GM21367 (cell line): Measurements from ENCODE around the gene ANKRD13B.

Source experiments
- ATAC-seq: cut with Tn5 transposase; IDR thresholded peaks from one replicate; pipeline ENCODE4 v1.9.1; 2021; ENCODE audit not compliant: unreplicated experiment

ANKRD13B gene

DNA sequence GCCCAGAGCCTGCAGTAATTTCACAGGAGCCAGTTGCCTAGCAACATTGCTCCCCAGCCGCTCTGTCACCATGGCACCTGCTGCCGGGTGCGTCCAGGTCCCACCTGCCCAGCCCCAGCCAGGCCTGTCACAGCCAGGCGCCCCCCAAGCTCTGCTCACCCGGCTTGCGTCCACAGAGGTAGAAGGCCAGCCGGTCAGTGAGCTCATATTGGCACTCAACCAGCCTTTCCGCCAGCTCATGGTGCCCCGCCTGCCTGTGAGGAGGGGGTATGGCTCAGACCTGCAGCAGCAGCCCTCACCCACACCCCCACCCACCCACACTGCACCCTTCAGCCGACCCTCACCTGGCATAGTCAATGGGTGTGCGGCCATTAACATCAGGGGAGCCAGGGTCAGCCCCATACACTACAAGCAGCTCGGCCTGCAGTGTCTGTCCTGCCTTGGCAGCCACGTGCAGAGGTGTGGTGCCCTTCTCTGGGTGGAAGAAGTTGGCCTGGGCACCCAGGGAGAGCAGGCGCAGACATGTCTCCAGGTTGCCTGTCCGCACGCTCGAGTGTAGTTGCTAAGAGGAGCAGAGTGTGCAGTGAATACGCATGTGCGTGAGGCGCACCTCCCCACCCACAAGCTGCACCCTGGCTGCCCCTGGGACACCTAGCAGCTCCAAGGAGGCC, 11.2 kb upstream of the ANKRD13B start:
- ATAC-seq: no peak

GRCh38 chr17:29582254-29582765, 10.6 kb upstream of the ANKRD13B start:
- no peak for ATAC-seq

GRCh38 chr17:29582772-29583171, 10.2 kb upstream of the ANKRD13B start:
- ATAC-seq: no peak

DNA sequence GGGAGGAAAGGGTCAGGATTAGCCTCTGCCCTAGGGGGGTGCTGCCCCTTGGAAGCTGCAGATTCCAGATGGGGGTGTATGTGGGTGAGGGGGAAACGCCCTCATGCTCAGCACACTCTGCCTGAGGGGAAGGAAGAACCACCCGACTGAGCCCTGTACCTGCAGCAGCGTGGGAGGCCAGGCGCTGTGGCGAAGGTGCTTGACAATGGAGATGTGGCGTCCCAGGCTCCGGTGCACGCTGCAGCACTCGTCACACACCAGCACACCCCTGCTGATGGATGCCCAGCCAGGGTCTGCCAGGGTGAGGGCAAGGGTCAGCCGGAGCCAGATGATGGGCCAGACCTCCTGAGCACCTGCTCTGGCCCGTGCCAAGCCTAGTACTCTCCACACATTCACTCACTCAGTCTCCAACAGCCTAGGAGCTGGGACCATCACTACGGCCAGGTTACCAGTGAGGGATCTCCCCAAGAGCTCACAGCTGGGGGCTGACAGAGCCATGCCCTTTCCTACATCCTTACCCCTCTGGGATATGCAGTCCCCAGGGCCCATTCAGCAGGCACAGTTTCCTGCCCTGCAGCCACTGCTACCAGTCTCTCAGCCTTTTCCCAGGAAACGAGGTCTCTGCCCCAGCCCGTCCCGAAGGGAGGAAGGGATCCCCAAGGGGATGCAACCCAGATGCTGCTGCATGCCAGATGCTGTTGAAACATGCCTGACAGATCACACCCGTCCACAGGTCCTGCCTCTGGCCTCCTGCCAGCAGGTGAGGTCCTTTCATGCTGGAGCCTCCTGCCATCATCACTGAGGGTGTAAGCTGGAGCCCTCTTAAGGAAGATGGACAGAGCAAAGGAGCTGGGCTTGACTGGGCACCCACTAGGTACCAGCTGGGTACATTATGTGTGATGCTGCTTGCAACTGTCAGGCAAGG, 9.3 kb upstream of the ANKRD13B start:
- ATAC-seq: no peak

DNA sequence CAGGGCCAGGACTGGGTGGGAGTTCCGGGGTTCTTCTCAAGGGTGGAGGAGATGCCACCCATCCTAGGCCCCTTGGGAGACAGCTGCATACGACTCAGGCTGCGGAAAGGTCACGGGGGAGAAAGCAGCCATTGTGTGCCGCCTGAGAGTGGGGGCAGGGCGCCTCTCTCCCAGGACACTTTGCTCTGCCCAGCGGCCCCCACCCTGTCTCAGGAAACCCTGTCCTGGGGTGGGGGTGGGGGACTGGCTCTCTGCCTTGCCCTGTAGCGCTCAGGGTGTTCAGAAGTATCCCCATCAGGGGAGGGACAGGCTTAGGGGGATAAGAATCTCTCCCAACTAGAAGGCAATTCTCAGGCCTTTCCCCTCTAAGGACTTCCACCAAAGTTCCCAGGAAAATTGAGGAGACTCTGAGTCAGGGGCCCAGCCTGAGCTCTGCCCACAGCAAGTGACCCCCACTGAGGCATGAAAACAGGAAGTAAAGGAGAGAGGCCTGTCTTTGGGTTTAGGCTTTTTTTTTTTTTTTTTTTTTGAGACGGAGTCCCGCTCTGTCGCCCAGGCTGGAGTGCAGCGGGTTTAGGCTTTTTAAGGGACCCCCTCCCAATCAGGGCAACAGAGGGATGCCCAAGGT, 8.4 kb upstream of the ANKRD13B start:
- no peak for ATAC-seq

DNA sequence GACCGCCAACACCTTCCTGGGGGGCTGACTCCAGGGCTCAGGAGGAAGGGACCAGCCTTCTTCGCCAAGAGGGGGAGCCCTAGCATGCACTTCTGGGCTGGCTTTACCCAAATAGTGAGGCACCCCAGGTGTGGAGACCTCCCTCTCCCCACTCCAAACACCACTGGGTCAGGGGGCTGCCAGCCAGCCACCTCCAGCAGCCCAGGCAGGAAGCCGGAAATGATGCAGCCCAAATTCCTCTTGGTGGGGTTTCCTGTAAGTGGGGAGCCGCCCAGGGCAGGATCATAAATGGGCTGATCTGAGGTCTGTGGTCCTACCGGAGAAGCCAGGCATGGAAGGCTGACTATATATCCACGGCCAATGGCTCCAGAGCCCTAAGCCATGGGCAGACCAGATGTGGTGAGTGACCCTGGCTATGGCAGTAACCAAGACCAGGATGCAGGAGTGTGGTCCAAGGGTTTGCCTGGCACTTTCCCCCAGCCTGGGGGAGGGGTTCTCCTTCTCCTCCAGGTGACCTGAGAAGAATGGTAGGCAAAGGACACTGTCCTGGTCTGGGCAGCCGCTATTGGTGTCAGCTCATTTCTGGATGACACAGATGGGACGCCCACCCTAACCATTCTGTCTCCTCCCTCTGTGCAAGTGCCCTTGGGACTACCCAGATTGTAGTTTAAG, 7.7 kb upstream of the ANKRD13B start:
- no peak for ATAC-seq

DNA sequence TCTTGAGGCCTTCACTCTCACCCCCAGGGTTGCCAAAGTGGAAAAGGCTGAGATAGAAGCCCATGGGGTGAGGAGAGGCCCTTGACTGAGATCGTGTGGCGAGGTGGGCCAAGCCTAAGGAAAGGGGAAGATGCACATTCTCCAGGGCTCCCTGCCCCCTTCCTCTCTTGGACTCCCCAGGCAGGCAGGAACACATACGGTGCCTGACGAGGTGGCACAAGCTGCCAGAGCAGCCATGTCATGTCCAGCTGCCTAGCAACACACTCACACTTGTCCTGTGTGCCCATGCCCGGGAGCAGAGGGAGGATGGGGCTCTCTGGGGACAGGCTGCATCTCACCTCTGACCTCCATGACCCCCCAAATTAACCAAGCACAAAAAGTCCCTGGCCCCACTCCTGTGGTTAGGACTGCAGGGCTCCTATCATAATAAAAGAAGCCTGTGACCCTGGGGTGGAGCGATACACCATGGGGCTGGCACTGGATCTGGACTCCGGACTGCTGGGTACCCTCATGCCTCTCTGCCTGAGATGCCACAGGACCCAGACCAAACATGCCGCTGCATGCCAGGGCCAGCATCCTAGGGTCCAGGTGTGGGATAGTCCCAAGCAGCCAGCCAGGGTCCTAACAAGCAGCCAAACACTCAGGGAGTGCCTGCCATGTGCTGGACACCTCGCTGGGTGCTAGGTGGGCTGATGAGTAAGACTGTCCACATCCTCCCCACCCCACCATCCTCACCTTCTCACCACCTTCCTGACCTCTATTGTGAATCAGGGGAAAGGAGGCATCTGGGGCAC, 6.1 kb upstream of the ANKRD13B start:
- no peak for ATAC-seq

DNA sequence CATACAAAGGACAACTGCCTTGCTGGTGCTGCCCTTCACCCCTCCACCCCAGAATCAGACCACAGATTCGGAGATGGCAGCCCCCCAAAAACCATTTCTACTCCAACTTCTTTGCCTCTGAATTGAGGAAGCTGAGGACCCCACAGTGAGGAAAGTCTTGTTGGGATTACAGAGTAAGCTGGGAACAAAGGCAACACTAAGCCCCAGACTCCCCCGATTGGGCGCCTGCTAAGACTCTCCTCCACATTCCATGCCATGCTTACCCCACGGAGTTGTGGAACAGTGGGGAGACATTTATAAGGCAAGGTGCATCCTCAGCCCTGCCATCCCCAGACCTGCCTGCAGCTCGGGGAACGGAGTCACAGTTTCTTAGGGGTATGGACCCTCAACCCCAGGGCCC, 5.3 kb upstream of the ANKRD13B start:
- ATAC-seq: no peak

DNA sequence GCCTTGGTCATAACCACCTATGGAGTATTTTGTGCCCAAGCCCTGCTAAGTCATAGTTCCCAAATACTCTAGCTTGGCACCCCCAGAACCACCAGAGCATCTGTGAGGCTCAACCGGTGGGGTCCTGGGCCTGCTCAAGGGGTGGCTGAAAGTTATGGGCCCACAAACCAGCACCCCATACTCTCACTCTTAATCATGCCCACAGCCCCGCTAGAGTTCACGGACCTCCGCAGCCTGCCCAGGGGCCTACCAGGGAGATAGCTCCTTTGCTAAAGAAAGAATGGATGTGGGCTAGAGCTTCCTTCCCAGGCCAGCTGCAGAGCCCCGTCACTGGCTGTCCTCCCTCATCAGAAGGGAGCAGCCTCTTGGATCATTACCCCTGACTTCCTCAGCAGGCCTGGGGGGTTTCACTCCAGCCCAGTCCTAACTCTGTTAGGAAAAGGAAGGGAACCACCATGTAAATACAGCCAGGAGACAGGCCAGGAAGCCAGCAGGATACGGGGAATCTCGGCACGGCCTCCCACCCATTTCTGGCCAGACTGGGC, 4.8 kb upstream of the ANKRD13B start:
- ATAC-seq: no peak

- peak; percentile 7 for ATAC-seq
Observed at GRCh38 chr17:29588562-29589411, 4.1 kb upstream of the ANKRD13B start.

- peak; percentile 50 for ATAC-seq
Observed at GRCh38 chr17:29589524-29590410, 3.2 kb upstream of the ANKRD13B start, which contains the start of gene GIT1. GIT1 (minus strand) TSS chr17:29589648; CDS start chr17:29589378, 270 bp downstream.

DNA sequence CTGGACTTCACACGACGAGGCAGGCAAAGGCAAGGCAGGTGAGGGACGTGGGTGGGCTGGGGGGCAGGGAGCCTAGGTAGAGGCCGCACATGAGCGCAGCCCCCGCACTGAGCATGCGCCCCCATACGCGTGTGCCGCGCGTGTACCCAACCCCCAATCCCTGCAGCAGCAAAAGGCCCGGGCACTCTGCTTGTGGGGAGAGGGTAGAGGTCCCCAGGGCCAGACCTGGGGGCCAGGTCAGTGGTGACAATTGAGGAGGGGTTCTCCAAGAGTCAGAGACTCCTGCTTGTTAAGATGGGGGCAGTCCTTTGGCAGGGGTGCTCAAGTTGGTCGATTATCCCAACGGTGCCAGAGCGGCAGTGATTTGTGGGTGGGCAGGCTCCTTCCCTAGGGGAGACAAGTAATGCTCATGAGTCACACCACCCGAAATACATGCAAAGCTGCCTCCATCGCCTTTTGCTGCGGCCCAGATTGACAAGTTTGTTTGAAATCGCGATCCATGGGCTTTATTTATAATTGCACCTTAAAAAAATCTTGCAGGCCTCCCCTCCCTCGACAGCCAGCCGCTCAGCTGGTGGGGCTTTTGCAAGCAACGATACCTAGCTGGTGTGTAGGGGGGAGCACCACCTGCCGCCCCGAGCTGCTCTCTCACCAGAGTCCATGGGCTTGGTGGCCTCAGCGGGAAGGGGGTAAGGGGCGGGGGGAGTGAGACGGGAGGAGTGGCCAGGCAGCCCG, 2.4 kb upstream of the ANKRD13B start:
- no peak for ATAC-seq

DNA sequence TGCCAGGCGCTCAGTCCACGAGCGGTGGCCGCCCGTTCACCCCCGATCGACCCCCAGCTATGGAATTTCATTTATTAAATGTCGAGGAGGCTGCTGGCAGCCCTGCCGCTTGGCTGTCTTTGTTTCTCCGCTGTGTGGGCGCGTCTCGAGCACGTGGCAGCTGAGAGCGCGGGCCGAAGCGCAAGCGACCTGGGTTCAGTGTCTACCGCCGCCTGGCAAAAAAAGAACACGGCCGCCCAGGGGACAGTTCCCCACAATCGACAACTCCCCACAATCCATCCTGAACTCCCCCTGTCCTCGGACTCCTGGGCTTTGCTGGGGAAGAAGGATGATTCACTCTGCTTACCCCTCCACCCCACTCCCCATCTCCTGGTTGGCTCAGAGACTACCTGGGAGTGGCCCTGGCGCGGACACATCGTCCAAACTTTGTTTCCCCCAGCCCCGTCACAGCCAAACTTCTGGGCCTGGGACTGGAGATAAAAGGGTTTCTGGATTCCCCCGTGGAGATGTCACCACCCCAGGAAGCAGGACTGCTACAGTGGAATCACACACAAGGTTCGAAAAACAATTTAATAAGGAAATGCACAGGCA, 1.7 kb upstream of the ANKRD13B start:
- ATAC-seq: no peak

DNA sequence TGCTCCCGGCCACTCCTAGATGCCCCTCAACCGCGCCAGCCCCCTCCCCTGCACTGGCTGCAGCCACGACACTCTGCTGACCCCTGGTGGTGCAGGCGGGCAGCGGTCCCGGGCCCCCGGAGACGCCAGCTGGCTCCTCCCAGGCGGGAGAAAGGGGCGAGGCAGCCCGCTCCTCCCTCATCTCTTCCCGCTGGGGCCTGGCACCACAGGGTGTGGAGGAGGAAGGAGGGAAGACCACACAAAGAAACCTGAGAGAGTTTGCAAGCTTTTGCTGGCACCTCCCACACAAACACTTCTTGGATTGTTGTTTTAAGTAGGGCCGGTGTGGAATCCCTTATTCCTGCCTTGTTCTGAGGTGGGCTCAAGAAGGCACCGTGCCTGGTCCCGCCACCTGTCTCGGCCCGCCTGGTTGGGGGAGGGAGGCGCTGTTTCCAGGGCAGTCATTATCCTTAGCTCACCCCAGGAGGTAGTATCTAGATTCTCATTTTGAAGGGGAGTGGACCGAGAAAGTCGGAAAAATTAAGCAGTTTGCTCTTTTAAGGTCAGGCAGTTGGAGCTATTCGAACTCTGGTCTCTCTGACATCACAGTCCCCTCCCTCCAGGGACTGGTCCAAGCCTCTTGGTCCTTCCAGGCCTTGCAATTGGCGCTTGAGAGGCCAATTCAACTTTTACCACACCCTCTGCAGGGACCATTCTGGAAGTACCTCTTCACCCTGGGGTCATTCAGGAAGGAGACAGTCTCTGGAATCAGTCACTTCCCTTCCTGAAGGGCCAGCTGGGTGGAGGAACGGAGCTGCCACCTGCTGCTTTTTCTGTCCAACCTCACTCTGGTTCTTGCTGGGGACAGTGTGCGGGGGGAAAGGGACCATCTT, 959 bp upstream of the ANKRD13B start:
- no peak for ATAC-seq

GRCh38 chr17:29593591-29594518, 923 bp downstream of the ANKRD13B start:
- no peak for ATAC-seq
